Prostate gland (tissue), 2 donors: ENCODE measurements around the gene ARHGEF17.

Source experiments
- CTCF ChIP-seq, 4 experiments: fragments of 200-600 bp in 2 of 4; fragments of 450-650 bp in 2 of 4; sonication (generic) in 2 of 4; IDR thresholded peaks; 1 replicate in 3 of 4; 2 replicates in 1 of 4; pipeline ENCODE4 v1.5.1; 2016 to 2019; ENCODE audit warnings: antibody characterized with exemption in 4 of 4, mild to moderate bottlenecking in 2 of 4, moderate library complexity in 2 of 4
- POLR2AphosphoS5 ChIP-seq: sonication (generic); formaldehyde crosslinking; IDR thresholded peaks from one replicate; pipeline ENCODE4 v1.6.1; 2017; ENCODE audit warnings: antibody characterized with exemption

DNA sequence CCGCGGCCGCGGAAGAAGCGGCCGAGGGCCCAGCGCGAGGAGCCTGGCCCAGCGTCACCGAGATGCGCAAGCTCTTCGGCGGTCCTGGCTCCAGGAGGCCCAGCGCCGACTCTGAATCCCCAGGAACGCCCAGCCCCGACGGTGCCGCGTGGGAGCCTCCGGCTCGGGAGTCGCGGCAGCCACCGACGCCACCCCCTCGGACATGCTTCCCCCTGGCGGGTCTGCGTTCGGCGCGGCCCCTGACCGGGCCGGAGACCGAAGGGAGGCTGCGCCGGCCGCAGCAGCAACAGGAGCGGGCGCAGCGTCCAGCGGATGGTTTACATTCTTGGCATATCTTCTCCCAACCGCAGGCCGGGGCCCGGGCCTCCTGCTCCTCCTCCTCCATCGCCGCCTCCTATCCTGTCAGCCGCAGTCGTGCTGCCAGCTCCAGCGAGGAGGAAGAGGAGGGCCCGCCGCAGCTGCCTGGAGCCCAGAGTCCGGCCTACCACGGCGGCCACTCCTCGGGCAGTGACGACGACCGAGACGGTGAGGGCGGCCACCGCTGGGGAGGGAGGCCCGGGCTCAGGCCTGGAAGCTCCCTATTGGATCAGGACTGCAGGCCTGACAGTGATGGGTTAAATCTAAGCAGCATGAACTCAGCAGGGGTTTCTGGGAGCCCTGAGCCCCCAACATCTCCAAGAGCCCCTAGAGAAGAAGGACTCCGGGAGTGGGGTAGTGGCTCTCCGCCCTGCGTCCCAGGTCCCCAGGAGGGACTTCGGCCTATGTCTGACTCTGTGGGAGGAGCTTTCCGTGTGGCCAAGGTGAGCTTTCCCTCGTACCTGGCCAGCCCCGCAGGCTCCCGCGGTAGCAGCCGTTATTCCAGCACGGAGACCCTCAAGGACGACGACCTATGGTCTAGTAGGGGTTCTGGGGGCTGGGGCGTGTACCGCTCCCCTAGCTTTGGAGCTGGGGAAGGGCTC lies 1.2 kb downstream of the ARHGEF17 start:
- TF ChIP-seq CTCF (IDR thresholded peaks at IDR 0.05) (peak in 1 of 4 experiments; percentile 10), POLR2AphosphoS5 (peak; percentile 85)
